ENCODE results near the gene RANBP10. TPM values are rescaled to one million over a fixed set of nuclear protein-coding genes. Genes with fewer than 3 reads are reported as not detected.
A peak's percentile ranks its signal among the peaks of the same experiment; 100 is the strongest.

The RANBP10 gene
- total and polyA plus RNA-seq, 9 of the 15 experiments (the other 6 are each of a cell fraction or from before 2014, with no cell fraction given) = 0.61 to 19.3 (median 5.9) TPM

GRCh38 chr16:67807148-67807682 lies 855 bp upstream of the RANBP10 start (continued):
- TF ChIP-seq REST (IDR thresholded peaks at IDR 0.05; ENCODE audit: borderline replicate concordance) = 0 out of 2 replicates have a peak, but pooled peaks have one; percentile 11
- TF ChIP-seq REST (CRISPR knock-in tag; IDR thresholded peaks at IDR 0.05; ENCODE audit: low read depth) = no peak
- peak; percentile 29; the same call in 1 of the 2 replicates for TF ChIP-seq MTA3 (IDR thresholded peaks at IDR 0.05; ENCODE audit: borderline replicate concordance)
- TF ChIP-seq CTCF (IDR thresholded peaks at IDR 0.05 in 2 of 3, conservative IDR thresholded peaks at IDR 0.05 in 1 of 3; ENCODE audit: insufficient read depth in 2 of 3, low read depth in 1 of 3, low read length in 3 of 3) = peak; percentile 10 to 28 (median 17); a peak in 2 of 6 replicates
- TF ChIP-seq E2F5 (CRISPR knock-in tag; IDR thresholded peaks at IDR 0.05) = peak; percentile 73; the same call in 1 of the 2 replicates
- peak; percentile 92 for TF ChIP-seq SAP30 (IDR thresholded peaks at IDR 0.05; ENCODE audit: borderline replicate concordance, insufficient read depth, low read depth, low read length, poor library complexity, severe bottlenecking)
- peak; percentile 7 to 38; a peak in 3 of 4 replicates for TF ChIP-seq RAD21 (CRISPR knock-in tag; conservative IDR thresholded peaks at IDR 0.05 in 1 of 2, IDR thresholded peaks at IDR 0.05 in 1 of 2)
- no peak for TF ChIP-seq ATF7 (IDR thresholded peaks at IDR 0.05)
- TF ChIP-seq KAT7 (CRISPR knock-in tag; IDR thresholded peaks at IDR 0.05; ENCODE audit: borderline replicate concordance) = peak; percentile 10; the same call in 1 of the 2 replicates
- 0 out of 2 replicates have a peak, but pooled peaks have one; percentile 48 for TF ChIP-seq E2F4 (CRISPR knock-in tag; IDR thresholded peaks at IDR 0.05; ENCODE audit: low read depth)
- no peak; the same call in 1 of the 2 replicates for TF ChIP-seq TFAP4 (CRISPR knock-in tag; IDR thresholded peaks at IDR 0.05; ENCODE audit: borderline replicate concordance)
- TF ChIP-seq TAF9B (IDR thresholded peaks at IDR 0.05; ENCODE audit: partially characterized antibody) = no peak
- TF ChIP-seq HDAC1 (IDR thresholded peaks at IDR 0.05) = peak in 1 of 2 experiments; percentile 94; a peak in 2 of 4 replicates
